Measurements from ENCODE around the gene MYADM.

The MYADM gene

GRCh38 chr19:53885036-53885435 lies 17.4 kb downstream of the MYADM start:
- no peak for DNase-seq

- DNase-seq, result no peak
Observed at GRCh38 chr19:53892301-53892980, 24.8 kb downstream of the MYADM start.

GRCh38 chr19:53892981-53893325 lies 25.3 kb downstream of the MYADM start:
- no peak for DNase-seq

DNA sequence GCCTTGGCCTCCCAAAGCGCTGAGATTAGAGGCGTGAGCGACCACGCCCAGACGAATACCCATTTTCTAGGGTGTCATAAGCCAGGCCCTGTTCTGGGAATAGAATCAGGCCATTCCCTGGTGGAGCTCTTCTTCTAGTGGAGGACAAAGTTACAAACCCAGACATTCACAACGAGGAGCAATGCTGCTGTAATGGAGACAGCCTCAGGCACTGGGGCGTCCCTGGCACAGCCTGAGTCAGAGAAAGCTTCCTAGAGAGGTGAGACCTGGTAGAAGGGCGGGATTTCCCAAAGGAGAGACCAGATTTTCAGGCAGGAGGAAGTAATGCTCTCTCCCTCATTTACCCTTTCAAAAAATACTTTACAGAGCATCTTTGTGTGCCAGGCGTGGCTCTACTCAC lies 27.0 kb downstream of the MYADM start:
- no peak for DNase-seq

DNA sequence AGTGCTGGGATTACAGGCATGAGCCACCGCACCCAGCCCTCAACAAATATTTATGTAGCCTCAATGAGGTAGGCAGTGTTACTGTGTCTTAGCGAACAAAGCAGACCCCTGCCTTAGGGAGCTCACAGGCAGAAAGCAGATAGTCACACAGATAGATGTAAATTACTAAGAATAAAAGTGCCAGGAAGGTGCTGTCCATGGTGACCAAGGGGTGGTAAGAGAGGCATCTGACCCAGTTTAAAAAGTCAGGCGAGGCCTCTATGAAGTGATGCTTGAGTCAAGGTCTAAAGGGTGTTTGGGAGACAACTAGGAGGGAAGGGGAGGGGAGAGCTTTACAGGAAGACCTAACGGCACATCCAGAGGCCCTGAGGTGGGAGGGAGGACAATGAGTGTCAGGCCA lies 29.0 kb downstream of the MYADM start:
- no peak for DNase-seq

GRCh38 chr19:53897459-53897858 lies 29.8 kb downstream of the MYADM start:
- no peak for DNase-seq

DNA sequence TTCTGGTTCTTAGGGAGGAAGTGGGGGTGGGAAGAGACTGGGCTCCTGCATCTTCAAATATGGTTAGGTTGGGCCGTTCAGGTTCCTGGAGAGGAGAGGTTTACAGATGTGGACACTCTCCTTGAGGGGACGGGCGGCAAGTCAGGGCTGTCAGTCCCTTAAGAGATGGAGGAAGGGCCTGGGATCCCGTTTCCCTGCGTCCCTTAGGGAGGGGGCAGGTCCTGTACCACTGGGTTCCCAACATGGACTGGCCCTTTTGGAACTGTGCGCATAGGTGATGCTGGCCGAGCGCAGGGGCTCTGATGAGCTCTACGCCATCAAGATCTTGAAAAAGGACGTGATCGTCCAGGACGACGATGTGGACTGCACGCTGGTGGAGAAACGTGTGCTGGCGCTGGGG lies 30.5 kb downstream of the MYADM start:
- no peak for DNase-seq

- peak in 1 of 2 experiments; percentile 27 for DNase-seq
Observed at GRCh38 chr19:53898636-53899341, 31.1 kb downstream of the MYADM start.

DNA sequence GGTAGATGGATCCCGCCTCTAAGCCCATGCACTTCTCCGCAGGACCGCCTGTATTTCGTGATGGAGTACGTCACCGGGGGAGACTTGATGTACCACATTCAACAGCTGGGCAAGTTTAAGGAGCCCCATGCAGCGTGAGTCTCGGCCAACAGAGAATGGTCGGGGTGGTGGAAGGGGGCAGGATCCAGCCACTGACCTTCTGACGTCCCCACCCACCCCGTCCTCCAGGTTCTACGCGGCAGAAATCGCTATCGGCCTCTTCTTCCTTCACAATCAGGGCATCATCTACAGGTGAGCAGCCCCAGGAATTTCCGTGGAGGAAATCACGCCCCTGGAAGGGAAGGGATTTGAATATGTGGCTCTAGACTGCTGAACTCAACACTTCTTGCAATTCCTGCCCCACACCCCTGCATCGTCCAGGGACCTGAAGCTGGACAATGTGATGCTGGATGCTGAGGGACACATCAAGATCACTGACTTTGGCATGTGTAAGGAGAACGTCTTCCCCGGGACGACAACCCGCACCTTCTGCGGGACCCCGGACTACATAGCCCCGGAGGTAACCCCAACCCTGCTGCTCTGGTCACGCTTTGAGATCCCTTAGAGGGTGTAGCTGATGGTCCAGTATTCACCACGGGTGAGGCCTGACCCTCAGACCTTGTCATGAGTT lies 32.6 kb downstream of the MYADM start:
- no peak for DNase-seq

- DNase-seq, result peak in 1 of 2 experiments; percentile 24
Observed at GRCh38 chr19:53903055-53903680, 35.5 kb downstream of the MYADM start.

DNA sequence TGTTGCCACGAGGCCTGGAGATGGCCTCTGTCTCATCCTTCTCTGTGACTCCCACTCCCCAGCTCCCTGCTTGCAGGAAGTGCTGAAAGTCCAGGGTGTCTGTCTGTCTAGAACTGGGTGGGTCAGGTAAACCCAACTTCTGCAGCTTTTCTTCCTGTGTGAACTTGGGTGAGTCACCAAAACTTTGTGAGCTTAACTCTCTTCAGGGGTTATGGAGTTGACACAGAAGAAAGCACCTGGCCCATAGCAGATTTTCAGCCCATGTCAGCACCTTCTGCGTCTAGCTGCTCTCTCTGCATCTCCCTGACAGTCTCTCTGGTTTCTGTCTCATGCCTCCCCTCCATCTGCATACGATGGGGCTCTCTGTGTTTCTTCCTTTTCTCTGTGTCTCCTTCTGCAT lies 37.2 kb downstream of the MYADM start:
- no peak for DNase-seq

GRCh38 chr19:53905787-53906186 lies 38.1 kb downstream of the MYADM start:
- no peak for DNase-seq

DNA sequence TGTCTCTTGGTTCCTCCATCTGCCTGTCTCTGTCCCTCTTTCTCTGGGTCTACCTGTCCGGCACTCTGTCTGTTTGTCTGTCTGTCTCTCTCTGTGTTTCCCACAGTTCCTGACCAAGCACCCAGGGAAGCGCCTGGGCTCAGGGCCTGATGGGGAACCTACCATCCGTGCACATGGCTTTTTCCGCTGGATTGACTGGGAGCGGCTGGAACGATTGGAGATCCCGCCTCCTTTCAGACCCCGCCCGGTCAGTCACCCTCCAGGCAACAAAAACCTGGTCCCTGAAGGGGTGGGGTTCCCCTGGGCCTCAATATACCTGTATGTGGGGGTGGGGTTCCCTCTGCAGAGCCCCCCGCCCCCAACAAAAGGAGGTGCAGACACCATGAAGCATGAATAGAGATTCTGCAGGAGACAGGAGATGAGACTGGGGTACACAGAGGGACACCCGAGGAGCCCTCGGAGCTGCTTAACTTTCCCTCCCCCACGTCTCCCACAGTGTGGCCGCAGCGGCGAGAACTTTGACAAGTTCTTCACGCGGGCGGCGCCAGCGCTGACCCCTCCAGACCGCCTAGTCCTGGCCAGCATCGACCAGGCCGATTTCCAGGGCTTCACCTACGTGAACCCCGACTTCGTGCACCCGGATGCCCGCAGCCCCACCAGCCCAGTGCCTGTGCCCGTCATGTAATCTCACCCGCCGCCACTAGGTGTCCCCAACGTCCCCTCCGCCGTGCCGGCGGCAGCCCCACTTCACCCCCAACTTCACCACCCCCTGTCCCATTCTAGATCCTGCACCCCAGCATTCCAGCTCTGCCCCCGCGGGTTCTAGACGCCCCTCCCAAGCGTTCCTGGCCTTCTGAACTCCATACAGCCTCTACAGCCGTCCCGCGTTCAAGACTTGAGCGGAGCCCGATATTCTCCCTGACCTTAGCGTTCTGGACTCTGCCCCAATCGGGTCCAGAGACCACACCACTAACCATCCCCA lies 38.8 kb downstream of the MYADM start:
- peak; percentile 74 to 83 for DNase-seq

GRCh38 chr19:53907193-53907581 lies 39.5 kb downstream of the MYADM start:
- no peak for DNase-seq

DNA sequence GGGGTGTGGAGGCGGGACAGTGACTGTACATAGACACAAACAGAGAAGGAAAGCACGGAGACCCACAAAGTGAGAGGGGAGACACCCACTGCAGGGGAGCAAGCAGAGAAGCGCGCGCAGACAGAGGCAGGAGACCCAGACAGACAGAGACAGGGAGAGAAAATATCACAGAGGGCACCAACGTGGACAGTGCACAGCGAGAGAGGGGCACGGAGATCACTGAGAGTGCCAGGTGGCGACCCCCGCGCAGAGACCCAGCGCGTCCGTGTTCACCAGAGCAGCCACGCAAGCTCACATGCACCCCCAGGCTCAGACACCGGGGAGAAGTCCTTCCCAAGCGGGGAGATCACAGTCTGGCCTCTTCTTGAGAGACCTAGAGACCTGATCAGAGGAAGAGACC lies 40.0 kb downstream of the MYADM start:
- DNase-seq, result no peak

DNA sequence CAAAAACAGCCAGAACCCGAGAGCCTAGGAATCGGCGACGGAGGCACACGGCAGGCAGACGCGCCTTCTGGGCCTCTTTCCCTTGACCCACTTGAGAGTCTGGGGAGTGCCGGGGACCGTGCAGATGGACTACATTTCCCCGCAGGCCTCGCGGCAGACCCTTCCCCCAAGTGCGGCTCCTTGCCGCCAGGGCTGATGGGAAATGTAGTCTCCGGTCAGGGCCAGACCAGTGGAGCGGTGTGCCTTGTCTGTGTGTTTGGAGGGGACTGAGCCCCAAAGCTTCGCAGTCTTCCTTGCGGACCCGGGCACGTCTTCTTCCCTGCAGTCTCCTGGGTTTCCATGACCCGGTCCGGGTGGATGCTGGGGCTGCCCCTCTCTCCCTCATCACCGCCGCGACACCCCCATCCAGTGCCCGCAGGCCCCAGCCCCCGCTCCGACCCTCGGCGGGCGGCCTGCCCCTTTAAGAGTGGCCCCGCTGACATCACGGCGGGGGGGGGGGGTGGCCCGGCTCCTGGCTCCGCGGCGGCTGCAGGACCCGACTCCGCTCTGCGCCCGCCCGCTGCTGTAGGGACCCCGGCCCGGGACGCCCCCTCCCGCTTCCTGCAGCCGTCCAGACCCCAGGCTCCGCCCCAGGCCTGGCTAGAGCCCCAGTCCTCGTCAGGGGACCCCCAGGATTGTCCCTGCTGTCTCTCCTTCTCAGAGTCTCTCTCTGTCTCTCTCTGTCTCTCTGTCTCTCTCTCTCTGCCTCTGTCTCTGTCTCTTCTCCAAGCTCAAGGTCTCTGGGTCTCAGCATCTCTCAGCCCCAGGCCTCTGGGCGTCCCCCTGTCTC lies 40.6 kb downstream of the MYADM start:
- DNase-seq, result peak; percentile 70 to 77

DNA sequence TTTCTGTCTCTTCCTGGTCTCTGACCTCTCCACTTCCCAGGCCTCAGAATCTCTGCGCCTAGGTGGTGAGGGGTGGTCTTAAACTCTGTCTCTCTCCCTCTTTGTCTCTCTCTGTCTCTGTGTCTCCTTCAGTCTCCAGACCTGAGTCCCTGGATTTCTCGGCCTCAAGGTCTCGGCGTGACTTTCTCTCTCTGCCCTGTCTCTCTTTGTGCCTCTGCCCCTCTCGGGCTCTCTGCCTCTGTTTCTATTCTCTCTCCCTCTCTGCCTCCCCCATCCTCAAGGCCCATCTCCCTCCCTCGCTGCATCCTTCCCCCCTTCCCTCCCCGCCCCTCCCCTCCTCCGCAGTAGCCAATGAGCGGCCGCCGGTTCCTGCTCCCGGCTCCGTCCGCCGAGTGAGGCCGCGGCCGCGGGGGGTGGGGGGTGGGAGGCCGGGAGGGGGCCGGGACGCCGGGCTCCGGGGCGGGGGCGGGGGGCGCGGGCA lies 41.3 kb downstream of the MYADM start, which contains the start of gene CACNG7:
TSS of gene CACNG7 (plus strand) at position 344 of the 481 bp plus-strand sequence. CDS start 3,554 bp downstream, outside the sequence.
- no peak for DNase-seq

DNA sequence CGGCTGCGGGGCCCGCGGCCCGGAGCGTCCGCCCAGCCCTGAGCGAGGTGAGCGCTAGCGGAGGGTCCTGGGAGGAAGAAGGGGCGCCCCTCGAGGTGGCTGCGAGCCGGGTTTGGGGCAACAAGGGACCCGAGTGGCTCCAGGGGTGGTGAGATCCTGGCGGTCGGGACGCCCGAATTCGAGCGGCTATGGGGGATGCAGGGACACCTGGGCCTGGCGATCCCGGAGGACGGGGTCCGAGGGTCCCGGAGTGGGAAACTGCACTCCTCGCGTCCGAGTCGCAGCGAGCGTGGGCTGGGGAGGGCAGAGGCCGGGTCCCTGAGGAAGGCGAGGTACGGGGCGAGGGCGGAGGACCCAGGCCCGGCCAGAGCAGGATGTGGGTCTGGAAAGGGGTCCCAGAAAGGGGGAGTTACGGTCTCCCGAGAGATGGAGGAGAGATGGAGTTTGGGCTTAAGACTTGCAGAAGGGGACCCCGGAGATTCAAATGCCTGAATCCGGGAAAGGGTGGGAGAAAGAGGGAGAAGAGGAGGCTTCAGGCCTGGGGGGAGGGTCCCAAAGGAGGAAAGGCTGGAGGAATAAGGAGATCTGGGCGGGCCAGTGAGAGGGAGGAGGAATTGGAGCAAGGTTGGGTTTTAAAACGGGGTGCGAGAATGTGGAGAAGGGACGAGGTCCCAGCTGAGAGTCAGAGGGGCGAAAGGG lies 41.9 kb downstream of the MYADM start:
- no peak for DNase-seq

- DNase-seq, result no peak
Observed at GRCh38 chr19:53910170-53910518, 42.5 kb downstream of the MYADM start.

DNA sequence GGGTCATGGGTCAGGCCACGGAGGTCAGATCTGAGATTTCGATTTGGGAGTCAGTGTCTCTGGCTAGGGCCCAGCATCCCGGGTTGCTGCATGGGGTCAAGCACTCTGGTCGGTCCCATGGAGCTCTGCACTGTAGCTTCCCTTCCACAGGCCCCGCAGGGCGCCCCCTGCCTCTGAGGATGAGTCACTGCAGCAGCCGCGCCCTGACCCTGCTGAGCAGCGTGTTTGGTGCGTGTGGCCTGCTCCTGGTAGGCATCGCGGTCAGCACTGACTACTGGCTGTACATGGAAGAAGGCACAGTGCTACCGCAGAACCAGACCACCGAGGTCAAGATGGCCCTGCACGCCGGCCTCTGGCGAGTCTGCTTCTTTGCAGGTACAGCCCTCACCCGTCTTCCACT lies 45.0 kb downstream of the MYADM start:
- peak; percentile 32 to 49 for DNase-seq

GRCh38 chr19:53915000-53915399 lies 47.3 kb downstream of the MYADM start:
- DNase-seq, result no peak

All from activated T-cell treated with anti-CD3 and anti-CD28 coated beads, Interleukin-2, amount 50 U/mL, for 48 hours (primary cell).